Measurements from ENCODE around the gene GLMN. TPM values are rescaled to one million over a fixed set of nuclear protein-coding genes. Genes with fewer than 3 reads are reported as not detected.

GLMN gene
- total RNA-seq, 4 donors from 2014 or later, result 4.6 to 9.3 (median 5.1) TPM

GRCh38 chr1:92323473-92324453, 25.0 kb upstream of the GLMN start:
- no peak for DNase-seq (ENCODE audit: low spot score in 2 of 2)
- no peak for TF ChIP-seq POLR2A (IDR thresholded peaks at IDR 0.05)
- TF ChIP-seq CTCF (IDR thresholded peaks at IDR 0.05), result no peak
- 94% methylated on average over 7 of the region's 7 CpGs for WGBS, 2 donors

GRCh38 chr1:92317836-92318493, 19.2 kb upstream of the GLMN start:
- H3K4me3 ChIP-seq (ENCODE audit: low read depth, poor library complexity, severe bottlenecking), result no peak overlapping the region
- DNase-seq (ENCODE audit: low spot score in 2 of 2), result no peak
- intact Hi-C loops (cut with DNase I; ENCODE audit: low total_unique reads), result no loop called here
- WGBS, 2 donors, result 80 to 90% methylated on average over 3 of the region's 3 CpGs
- no peak for TF ChIP-seq CTCF (IDR thresholded peaks at IDR 0.05)
- no peak for TF ChIP-seq POLR2A (IDR thresholded peaks at IDR 0.05)

More at GRCh38 chr1:92323473-92324453, 25.0 kb upstream of the GLMN start:
- H3K4me3 ChIP-seq (ENCODE audit: low read depth, poor library complexity, severe bottlenecking), result no peak overlapping the region
- intact Hi-C loops (cut with DNase I; ENCODE audit: low total_unique reads), result no loop called here

GRCh38 chr1:92315766-92316599, 17.2 kb upstream of the GLMN start:
- H3K4me3 ChIP-seq (ENCODE audit: low read depth, poor library complexity, severe bottlenecking), result no peak overlapping the region
- intact Hi-C loops (cut with DNase I; ENCODE audit: low total_unique reads), result no loop called here
- DNase-seq (ENCODE audit: low spot score in 2 of 2), result no peak
- no peak for TF ChIP-seq CTCF (IDR thresholded peaks at IDR 0.05)
- no peak for TF ChIP-seq POLR2A (IDR thresholded peaks at IDR 0.05)
- 82% methylated on average over 6 of the region's 6 CpGs for WGBS, 2 donors

GRCh38 chr1:92314024-92314423, 15.2 kb upstream of the GLMN start:
- no peak overlapping the region for H3K4me3 ChIP-seq (ENCODE audit: low read depth, poor library complexity, severe bottlenecking)
- TF ChIP-seq CTCF (IDR thresholded peaks at IDR 0.05) (no peak), POLR2A (IDR thresholded peaks at IDR 0.05) (no peak)
- intact Hi-C loops (cut with DNase I; ENCODE audit: low total_unique reads), result no loop called here
- WGBS, 2 donors, result 97 to 98% methylated on average over 1 of the region's 1 CpG
- DNase-seq (ENCODE audit: low spot score in 2 of 2), result no peak

- no peak for TF ChIP-seq POLR2A (IDR thresholded peaks at IDR 0.05)
- no peak for TF ChIP-seq CTCF (IDR thresholded peaks at IDR 0.05)
- H3K4me3 ChIP-seq (ENCODE audit: low read depth, poor library complexity, severe bottlenecking), result no peak overlapping the region
- DNase-seq (ENCODE audit: low spot score in 2 of 2), result no peak
- intact Hi-C loops (cut with DNase I; ENCODE audit: low total_unique reads), result no loop called here
Measured at GRCh38 chr1:92310185-92310597, 11.4 kb upstream of the GLMN start.
